Measurements from ENCODE around the gene PCP4L1.
A peak's percentile ranks its signal among the peaks of the same experiment; 100 is the strongest.

PCP4L1 gene

DNA sequence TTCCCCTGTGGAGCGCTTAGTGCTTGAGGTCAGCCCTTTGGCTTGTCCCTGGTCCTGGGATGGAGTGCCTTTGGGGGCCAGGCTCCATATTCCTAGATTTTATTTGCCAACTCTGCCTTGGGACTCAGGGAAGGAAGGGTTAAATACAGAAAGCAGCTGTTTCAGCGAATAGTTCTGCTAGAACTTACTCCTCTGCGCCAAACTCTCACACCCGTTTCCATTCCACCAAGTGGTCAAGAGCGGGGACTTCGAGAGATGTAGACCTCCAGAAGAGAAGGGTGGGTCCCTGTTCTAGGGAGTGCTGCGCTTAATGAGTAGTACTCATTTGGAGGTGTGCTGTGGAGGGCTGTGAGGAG is 33.4 kb upstream of the PCP4L1 start:
- DNase-seq (ENCODE audit: low spot score), result no peak
- peak overlapping the region in 1 of 2 donors; percentile 65 for H3K27ac ChIP-seq
- H3K4me3 ChIP-seq, result peak overlapping the region; percentile 10
- TF ChIP-seq CTCF (IDR thresholded peaks at IDR 0.05), result no peak

DNA sequence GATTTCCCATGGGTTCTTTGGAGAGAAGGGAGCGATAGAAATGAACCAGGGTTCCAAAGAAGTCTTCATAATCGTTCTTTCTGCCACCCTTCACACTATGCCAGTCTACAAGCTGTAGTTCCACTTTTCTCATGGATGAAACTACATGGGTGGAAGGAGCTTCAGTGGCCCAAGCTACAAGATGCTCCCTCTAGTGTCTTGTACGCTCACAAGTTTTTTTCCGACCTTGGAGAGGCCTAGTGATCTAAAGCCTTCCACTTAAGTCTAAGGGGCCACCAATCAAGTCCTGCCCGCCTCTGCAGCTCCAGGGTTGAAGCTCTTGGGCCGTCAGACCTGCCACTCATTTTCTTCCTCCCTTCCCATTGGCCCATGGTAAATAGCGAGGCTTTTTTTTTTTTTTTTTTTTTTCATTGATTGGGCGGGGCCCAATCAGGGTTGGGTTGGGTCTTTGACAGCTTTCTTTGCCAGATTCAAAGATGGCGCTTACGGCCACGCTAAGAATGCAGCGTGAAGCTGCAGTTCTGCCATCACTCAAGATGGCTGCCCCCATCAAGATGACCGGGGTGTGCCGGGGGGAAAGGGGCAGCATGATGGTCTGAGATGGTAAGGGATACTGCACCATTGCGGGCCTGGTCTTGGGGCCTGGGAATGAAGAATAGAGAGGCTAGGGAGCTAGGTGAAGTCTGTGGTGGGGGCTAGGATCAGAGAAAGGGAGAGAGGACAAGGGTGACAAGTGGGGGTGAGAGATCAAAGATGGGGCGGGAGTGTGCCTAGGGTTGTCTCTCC is 32.8 kb upstream of the PCP4L1 start, which contains the start of gene TOMM40L:
Gene TOMM40L, plus strand, starts transcription at position 527 of the 786 bp plus-strand sequence. CDS start 430 bp downstream, outside the sequence.
- DNase-seq (ENCODE audit: low spot score), result peak; percentile 91
- TF ChIP-seq CTCF (IDR thresholded peaks at IDR 0.05), result no peak
- H3K27ac ChIP-seq, result peak within 1 kb of the TSS; percentile 51 to 85
- H3K4me3 ChIP-seq, result peak within 1 kb of the TSS; percentile 95

DNA sequence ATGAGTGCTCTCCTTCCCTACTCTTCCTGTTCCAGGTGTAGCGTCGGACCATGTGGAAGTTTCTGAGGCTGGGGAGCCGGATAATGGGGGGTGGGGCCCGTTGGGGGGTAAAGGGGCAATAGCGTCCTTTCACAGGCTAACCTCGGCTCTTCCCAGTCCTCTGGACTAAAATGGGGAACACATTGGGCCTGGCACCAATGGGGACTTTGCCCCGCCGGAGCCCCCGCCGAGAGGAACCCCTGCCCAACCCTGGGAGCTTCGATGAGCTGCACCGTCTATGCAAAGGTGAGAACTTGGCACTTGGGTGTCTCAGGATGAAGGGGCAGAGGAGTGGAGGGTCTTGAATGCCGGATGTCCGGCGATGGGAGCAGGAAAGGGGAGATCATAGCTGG is 32.2 kb upstream of the PCP4L1 start:
- TF ChIP-seq CTCF (IDR thresholded peaks at IDR 0.05), result no peak
- Histone ChIP-seq H3K27ac (peak overlapping the region; percentile 51 to 85), H3K4me3 (peak overlapping the region; percentile 95)
- DNase-seq (ENCODE audit: low spot score), result no peak

DNA sequence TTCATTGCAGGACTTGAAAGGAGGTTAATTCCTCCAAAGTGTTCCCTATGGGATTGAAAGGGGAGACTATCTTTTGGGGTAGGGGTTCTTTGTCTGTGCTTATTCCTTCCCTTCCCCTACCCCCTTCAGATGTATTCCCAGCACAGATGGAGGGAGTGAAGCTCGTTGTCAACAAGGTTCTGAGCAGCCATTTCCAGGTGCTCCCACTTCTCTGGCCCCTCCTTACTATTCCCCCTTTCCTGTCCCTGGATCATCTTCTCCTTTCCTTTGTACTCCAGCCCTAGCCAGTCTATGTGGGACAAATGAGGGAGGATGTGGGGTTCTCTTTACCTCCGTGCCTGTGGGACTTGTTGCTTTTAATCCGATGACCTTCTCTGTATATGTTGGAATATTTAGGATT is 31.8 kb upstream of the PCP4L1 start:
- DNase-seq (ENCODE audit: low spot score), result no peak
- peak overlapping the region in 1 of 2 donors; percentile 85 for H3K27ac ChIP-seq
- peak overlapping the region; percentile 95 for H3K4me3 ChIP-seq
- no peak for TF ChIP-seq CTCF (IDR thresholded peaks at IDR 0.05)

- Histone ChIP-seq H3K27ac (peak overlapping the region in 1 of 2 donors; percentile 85), H3K4me3 (peak overlapping the region; percentile 95)
- peak; percentile 86 for DNase-seq (ENCODE audit: low spot score)
- peak; percentile 90 for TF ChIP-seq CTCF (IDR thresholded peaks at IDR 0.05)
Measured at GRCh38 chr1:161227196-161227871, 31.2 kb upstream of the PCP4L1 start.

DNA sequence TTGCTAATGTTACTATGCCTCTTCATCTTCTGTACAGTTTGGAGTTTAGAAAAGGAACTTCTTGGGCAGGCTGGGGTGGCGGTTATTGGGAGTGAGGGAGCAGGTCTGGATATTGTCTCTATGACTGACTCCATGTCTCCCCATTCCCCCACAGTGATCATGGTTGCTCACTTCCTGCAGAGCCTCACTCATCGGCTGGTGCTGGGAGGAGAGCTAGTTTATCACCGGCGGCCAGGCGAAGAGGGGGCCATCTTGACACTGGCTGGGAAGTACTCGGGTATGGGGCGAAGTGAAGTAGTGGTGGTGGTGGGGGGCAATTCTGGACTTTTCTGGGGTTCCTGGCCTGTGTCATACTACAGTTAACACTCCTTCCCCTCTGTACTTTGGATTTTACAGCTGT is 30.5 kb upstream of the PCP4L1 start:
- TF ChIP-seq CTCF (IDR thresholded peaks at IDR 0.05), result no peak
- Histone ChIP-seq H3K27ac (peak overlapping the region in 1 of 2 donors; percentile 85), H3K4me3 (peak overlapping the region; percentile 95)
- DNase-seq (ENCODE audit: low spot score), result no peak
